HCT116 (cell line): ENCODE results near the gene ORMDL1. TPM values are rescaled to one million over a fixed set of nuclear protein-coding genes. Genes with fewer than 3 reads are reported as not detected.

Experiments used
- ATAC-seq: fragments of 200-7000 bp; cut with Tn5 transposase; 2 replicates; pipeline ENCODE4 v1.9.1; 2020; ENCODE audit warnings: mild to moderate bottlenecking, moderate library complexity
- BruUV-seq: library from RNA; stranded (reverse); fragments of 400-500 nt; replicated peaks from 2 replicates; lab custom pipeline; 2021; lab: Mats Ljungman, UMichigan
- CTCF ChIA-PET: fragments of 300-600 bp; sonication (Branson Sonifier 250); formaldehyde crosslinking; loops from one replicate; lab custom pipeline; 2021; ENCODE audit warnings: antibody characterized with exemption; lab: Charles Lee
- POLR2A ChIA-PET: fragments of 300-600, 350-600 bp; sonication (Branson Sonifier 250); formaldehyde crosslinking; loops from one replicate; lab custom pipeline; 2021; ENCODE audit warnings: antibody characterized with exemption; lab: Charles Lee
- RAD21 ChIA-PET, 2 experiments: fragments of 300-600 bp; sonication (Branson Sonifier 250); formaldehyde crosslinking; loops; one replicate each; lab custom pipeline; 2023; ENCODE audit warnings: low total read pairs in 2 of 2; ENCODE audit not compliant: uncharacterized antibody in 2 of 2, unreplicated experiment in 2 of 2, low non-redundant PET in 1 of 2; lab: Charles Lee
- DNase-seq: peaks from one replicate; pipeline ENCODE4 v3.0.0-alpha.2; 2010; ENCODE audit warnings: low read depth, low spot score
- H2AFZ ChIP-seq: fragments of 200-600 bp; shearing (Covaris generic), sonication (generic); 2 replicates; pipeline ENCODE4 v1.6.1; 2017; ENCODE audit warnings: low read depth, mixed run types, mixed read lengths, antibody characterized with exemption, low read length; ENCODE audit not compliant: poor library complexity, severe bottlenecking
- H3K27ac ChIP-seq: 2 replicates; pipeline ENCODE4 v1.5.1; 2012; ENCODE audit warnings: low read depth, low read length
- H3K27me3 ChIP-seq: fragments of 200-600 bp; sonication (generic); 2 replicates; pipeline ENCODE4 v1.6.1; 2016; ENCODE audit warnings: mixed run types, low read length, mixed read lengths; ENCODE audit not compliant: insufficient read depth
- H3K36me3 ChIP-seq, 2 experiments: fragments of 200-500 bp in 1 of 2; fragments of 200-600 bp in 1 of 2; sonication (Bioruptor generic) in 1 of 2; sonication (generic) in 1 of 2; 2 replicates each; pipeline versions ENCODE4 v1.5.1 to v1.6.1; 2014 to 2016; ENCODE audit warnings: low read length in 2 of 2, inconsistent platforms in 1 of 2, mixed read lengths in 1 of 2, mixed run types in 1 of 2; ENCODE audit not compliant: insufficient read depth in 2 of 2, control insufficient read depth in 1 of 2
- H3K4me1 ChIP-seq, 2 experiments: fragments of 200-600 bp in 1 of 2; sonication (generic) in 1 of 2; 2 replicates each; pipeline versions ENCODE4 v1.5.1 to v1.6.1; 2012 to 2017; ENCODE audit warnings: low read length in 2 of 2, inconsistent platforms in 1 of 2, mild to moderate bottlenecking in 1 of 2, mixed read lengths in 1 of 2, mixed run types in 1 of 2, moderate library complexity in 1 of 2; ENCODE audit not compliant: insufficient read depth in 2 of 2, control insufficient read depth in 1 of 2
- H3K4me2 ChIP-seq: fragments of 200-600 bp; sonication (generic); 2 replicates; pipeline ENCODE4 v1.6.1; 2017; ENCODE audit warnings: mixed run types, low read length, mixed read lengths
- H3K4me3 ChIP-seq, 2 experiments: fragments of 200-600 bp in 1 of 2; sonication (generic) in 1 of 2; replicated peaks in 1 of 2; 2 replicates each; pipeline ENCODE4 v1.5.1; 2011 to 2016; ENCODE audit warnings: low read length in 2 of 2, control low read depth in 1 of 2, low read depth in 1 of 2, mild to moderate bottlenecking in 1 of 2, mixed read lengths in 1 of 2, mixed run types in 1 of 2
- H3K79me2 ChIP-seq: fragments of 200-600 bp; sonication (generic); 2 replicates; pipeline ENCODE4 v1.6.1; 2017; ENCODE audit warnings: mild to moderate bottlenecking, mixed run types, low read length, moderate library complexity, mixed read lengths; ENCODE audit not compliant: insufficient read depth
- H3K9ac ChIP-seq: fragments of 200-600 bp; sonication (generic); 2 replicates; pipeline ENCODE4 v1.6.1; 2016; ENCODE audit warnings: low read length, mixed read lengths
- H3K9me2 ChIP-seq: fragments of 200-600 bp; sonication (generic), shearing (Covaris generic); 2 replicates; pipeline ENCODE4 v1.6.1; 2017; ENCODE audit warnings: mixed run types, mild to moderate bottlenecking, moderate library complexity; ENCODE audit not compliant: insufficient read depth
- H3K9me3 ChIP-seq, 2 experiments: fragments of 200-500 bp in 1 of 2; fragments of 200-600 bp in 1 of 2; sonication (Bioruptor generic) in 1 of 2; sonication (generic) in 1 of 2; 2 replicates each; pipeline ENCODE4 v1.6.1; 2014 to 2017; ENCODE audit warnings: low read length in 2 of 2, mixed read lengths in 2 of 2, inconsistent platforms in 1 of 2, low read depth in 1 of 2, mild to moderate bottlenecking in 1 of 2, mixed run types in 1 of 2, moderate library complexity in 1 of 2; ENCODE audit not compliant: control insufficient read depth in 1 of 2, insufficient read depth in 1 of 2
- H4K20me1 ChIP-seq: fragments of 200-600 bp; sonication (generic), shearing (Covaris generic); 2 replicates; pipeline ENCODE4 v1.6.1; 2017; ENCODE audit warnings: mixed run types, mild to moderate bottlenecking, moderate library complexity; ENCODE audit not compliant: insufficient read depth
- CBX3 ChIP-seq: IDR thresholded peaks from 2 replicates; pipeline ENCODE4 v1.6.1; 2012; ENCODE audit warnings: low read depth
- ELF1 ChIP-seq: IDR thresholded peaks from 2 replicates; pipeline ENCODE4 v1.6.1; 2012; ENCODE audit warnings: low read depth, borderline replicate concordance
- EZH2phosphoT487 ChIP-seq: fragments of 200-600 bp; IDR thresholded peaks from 2 replicates; pipeline ENCODE4 v1.6.1; 2018; ENCODE audit warnings: antibody characterized with exemption, borderline replicate concordance
- POLR2AphosphoS5 ChIP-seq: IDR thresholded peaks from 2 replicates; pipeline ENCODE4 v1.6.1; 2011; ENCODE audit warnings: mild to moderate bottlenecking, low read depth, low read length, moderate library complexity
- SIN3A ChIP-seq: IDR thresholded peaks from 2 replicates; pipeline ENCODE4 v1.6.1; 2012; ENCODE audit warnings: low read depth
- SP1 ChIP-seq: IDR thresholded peaks from 2 replicates; pipeline ENCODE4 v1.6.1; 2012; ENCODE audit warnings: low read depth
- YY1 ChIP-seq: IDR thresholded peaks from 2 replicates; pipeline ENCODE4 v1.6.1; 2011; ENCODE audit warnings: low read length, low read depth, moderate library complexity, mild to moderate bottlenecking; ENCODE audit not compliant: insufficient replicate concordance; ENCODE audit errors: extremely low read depth
- intact Hi-C: fragments of 100-400 bp; cut with micrococcal nuclease; formaldehyde crosslinking; loops from 2 replicates; pipeline ENCODE4 v1.10.0; 2022
- total RNA-seq: library from RNA; stranded (reverse); gene quantifications from one replicate; pipeline ENCODE4 v1.2.1, GENCODE V29; 2021; ENCODE audit not compliant: unreplicated experiment
- TF ChIP-seq, protein P1 (sequence below): IDR thresholded peaks from 2 replicates; pipeline ENCODE4 v1.6.1; 2011; ENCODE audit warnings: mild to moderate bottlenecking, low read length, moderate library complexity; ENCODE audit not compliant: insufficient replicate concordance; ENCODE audit errors: extremely low read depth
- TF ChIP-seq, protein P2 (sequence below): IDR thresholded peaks from 2 replicates; pipeline ENCODE4 v1.6.1; 2012
- TF ChIP-seq, protein P3 (sequence below): IDR thresholded peaks from 2 replicates; pipeline ENCODE4 v1.6.1; 2012

ORMDL1 gene
- total RNA-seq, 1 experiment from 2014 or later, result 32.7 TPM

DNA sequence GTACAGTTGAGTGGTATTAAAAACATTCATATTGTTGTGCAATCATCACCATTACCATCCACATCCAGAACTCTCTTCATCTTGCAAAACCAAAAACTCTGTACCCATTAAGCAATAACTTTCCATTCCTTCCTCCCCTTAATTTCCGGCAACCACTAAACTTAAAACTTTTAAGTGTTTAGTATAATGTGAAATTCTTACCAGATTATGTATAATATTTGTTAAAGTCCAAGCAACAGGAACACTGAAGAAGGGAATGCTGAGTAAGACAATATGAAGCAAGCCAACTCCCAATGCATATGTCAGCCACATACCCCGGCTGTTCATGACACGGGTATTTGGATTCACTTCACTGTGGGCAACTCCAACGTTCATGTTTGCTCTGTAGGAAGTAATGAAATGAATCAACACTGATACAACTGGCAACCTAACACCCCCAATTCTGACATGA, 1.9 kb downstream of the ORMDL1 start (continued):
- TF ChIP-seq, protein P1, sequence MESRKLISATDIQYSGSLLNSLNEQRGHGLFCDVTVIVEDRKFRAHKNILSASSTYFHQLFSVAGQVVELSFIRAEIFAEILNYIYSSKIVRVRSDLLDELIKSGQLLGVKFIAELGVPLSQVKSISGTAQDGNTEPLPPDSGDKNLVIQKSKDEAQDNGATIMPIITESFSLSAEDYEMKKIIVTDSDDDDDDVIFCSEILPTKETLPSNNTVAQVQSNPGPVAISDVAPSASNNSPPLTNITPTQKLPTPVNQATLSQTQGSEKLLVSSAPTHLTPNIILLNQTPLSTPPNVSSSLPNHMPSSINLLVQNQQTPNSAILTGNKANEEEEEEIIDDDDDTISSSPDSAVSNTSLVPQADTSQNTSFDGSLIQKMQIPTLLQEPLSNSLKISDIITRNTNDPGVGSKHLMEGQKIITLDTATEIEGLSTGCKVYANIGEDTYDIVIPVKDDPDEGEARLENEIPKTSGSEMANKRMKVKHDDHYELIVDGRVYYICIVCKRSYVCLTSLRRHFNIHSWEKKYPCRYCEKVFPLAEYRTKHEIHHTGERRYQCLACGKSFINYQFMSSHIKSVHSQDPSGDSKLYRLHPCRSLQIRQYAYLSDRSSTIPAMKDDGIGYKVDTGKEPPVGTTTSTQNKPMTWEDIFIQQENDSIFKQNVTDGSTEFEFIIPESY, result no peak
- TF ChIP-seq YY1 (no peak), SP1 (no peak), CBX3 (no peak), POLR2AphosphoS5 (no peak), EZH2phosphoT487 (no peak)
- TF ChIP-seq, protein P2, sequence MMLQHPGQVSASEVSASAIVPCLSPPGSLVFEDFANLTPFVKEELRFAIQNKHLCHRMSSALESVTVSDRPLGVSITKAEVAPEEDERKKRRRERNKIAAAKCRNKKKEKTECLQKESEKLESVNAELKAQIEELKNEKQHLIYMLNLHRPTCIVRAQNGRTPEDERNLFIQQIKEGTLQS, result no peak
- TF ChIP-seq, protein P3, sequence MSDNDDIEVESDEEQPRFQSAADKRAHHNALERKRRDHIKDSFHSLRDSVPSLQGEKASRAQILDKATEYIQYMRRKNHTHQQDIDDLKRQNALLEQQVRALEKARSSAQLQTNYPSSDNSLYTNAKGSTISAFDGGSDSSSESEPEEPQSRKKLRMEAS, result no peak

DNA sequence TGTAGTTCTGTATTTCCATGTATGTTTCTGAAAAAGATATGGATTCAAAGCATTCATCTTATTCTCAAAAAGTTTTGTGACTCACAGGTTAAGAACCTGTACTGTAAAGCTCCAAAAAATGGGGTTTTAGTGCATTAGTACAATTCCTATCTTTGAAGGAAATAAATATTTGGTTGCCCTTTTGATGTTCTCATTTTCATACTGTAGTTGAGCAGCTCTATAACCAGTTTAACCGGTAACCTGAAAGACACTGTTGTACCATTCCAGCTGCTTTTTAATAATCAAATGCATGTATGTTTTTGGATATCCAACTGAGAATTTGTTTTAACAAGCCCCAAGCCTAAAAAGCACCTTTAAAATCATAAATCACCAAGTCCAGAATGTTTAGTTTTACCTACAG, 11.9 kb downstream of the ORMDL1 start:
- ChIA-PET POLR2A (interaction anchor here (0.9 kb wide), 1 partner anchor 12 kb away, joined by 3 read pairs; the partner anchor contains the start of genes ORMDL1 and PMS1), RAD21 (no interaction called here), CTCF (no interaction called here)
- BruUV-seq, result no TSS peak
- no peaks in the 10 kb centered on the region for H3K9me3 ChIP-seq
- peaks cover 31 to 32% of the 10 kb centered on the region in 2 experiments for H3K36me3 ChIP-seq
- 0 out of 2 replicates have a peak, but pooled peaks cover 3% of the 10 kb centered on the region for H3K79me2 ChIP-seq
- H3K27ac ChIP-seq, result no peak overlapping the region
- no peak overlapping the region for H3K4me3 ChIP-seq
- no peaks in the 10 kb centered on the region for H3K27me3 ChIP-seq
- H3K4me2 ChIP-seq, result no peak overlapping the region
- no peaks in the 10 kb centered on the region for H4K20me1 ChIP-seq
- TF ChIP-seq ELF1, result no peak
- TF ChIP-seq SIN3A, result no peak
- TF ChIP-seq SP1, result no peak
- no peaks in the 10 kb centered on the region for H3K9me2 ChIP-seq
- intact Hi-C loops, result no loop called here
- no peaks in the 10 kb centered on the region for H3K4me1 ChIP-seq
- H3K9ac ChIP-seq, result no peak overlapping the region
- DNase-seq (no peak), ATAC-seq (no peak)
- H2AFZ ChIP-seq, result no peak overlapping the region
